Tibial nerve (tissue), 4 donors: Measurements from ENCODE around the gene ALK.

Experiments used
- CTCF ChIP-seq, 5 experiments: fragments of 200-600 bp in 3 of 5; fragments of 450-650 bp in 2 of 5; sonication (generic) in 3 of 5; IDR thresholded peaks; one replicate each; pipeline ENCODE4 v1.5.1; 2016 to 2019; ENCODE audit warnings: antibody characterized with exemption in 5 of 5, mild to moderate bottlenecking in 3 of 5, moderate library complexity in 2 of 5
- EP300 ChIP-seq, 2 donors: sonication (generic); formaldehyde crosslinking; IDR thresholded peaks; one replicate each; pipeline ENCODE4 v1.6.1; 2017; ENCODE audit warnings: antibody characterized with exemption in 2 of 2, mild to moderate bottlenecking in 1 of 2
- POLR2A ChIP-seq, 2 donors: fragments of 450-650 bp; IDR thresholded peaks; one replicate each; pipeline ENCODE4 v1.6.1; 2017; ENCODE audit warnings: antibody characterized with exemption in 2 of 2, mild to moderate bottlenecking in 2 of 2, moderate library complexity in 2 of 2

GRCh38 chr2:29755829-29756228 lies 165.6 kb downstream of the ALK start:
- TF ChIP-seq CTCF (IDR thresholded peaks at IDR 0.05) (no peak), POLR2A (IDR thresholded peaks at IDR 0.05) (no peak), EP300 (IDR thresholded peaks at IDR 0.05) (no peak)
